NCI-H524 treated with DMSO at 0.1 percent for 48 hours (cell line): ENCODE data around the gene CFAP251.
"Not testable (repeated sequence)": the region's sequence is repeated elsewhere in the genome, so short reads cannot be mapped to it uniquely, and the experiment has no call there.

ENCODE experiments used
- DNase-seq: peaks from one replicate; lab custom pipeline; 2025; lab: John Stamatoyannopoulos, UW

Gene CFAP251

GRCh38 chr12:122029620-122030423 is 111.4 kb downstream of the CFAP251 start:
- no peak for DNase-seq

- DNase-seq, result no peak
Measured at GRCh38 chr12:122030424-122031035, 112.1 kb downstream of the CFAP251 start.

- DNase-seq, result no peak
Measured at GRCh38 chr12:122031342-122032216, 113.2 kb downstream of the CFAP251 start.

- DNase-seq, result no peak
Measured at GRCh38 chr12:122032580-122032979, 114.2 kb downstream of the CFAP251 start.

GRCh38 chr12:122035292-122035691 is 116.9 kb downstream of the CFAP251 start:
- no peak for DNase-seq

- no peak for DNase-seq
Measured at GRCh38 chr12:122036153-122036552, 117.8 kb downstream of the CFAP251 start.

GRCh38 chr12:122040579-122041386 is 122.4 kb downstream of the CFAP251 start:
- DNase-seq, result no peak

- not testable (repeated sequence) for DNase-seq
Measured at GRCh38 chr12:122041458-122041857, 123.1 kb downstream of the CFAP251 start.

- no peak for DNase-seq
Measured at GRCh38 chr12:122042910-122043309, 124.5 kb downstream of the CFAP251 start.

GRCh38 chr12:122043476-122043875 is 125.1 kb downstream of the CFAP251 start:
- no peak for DNase-seq

GRCh38 chr12:122045262-122045661 is 126.9 kb downstream of the CFAP251 start:
- no peak for DNase-seq

- DNase-seq, result no peak
Measured at GRCh38 chr12:122046145-122046544, 127.8 kb downstream of the CFAP251 start.

GRCh38 chr12:122048151-122048550 is 129.8 kb downstream of the CFAP251 start:
- no peak for DNase-seq

- DNase-seq, result no peak
Measured at GRCh38 chr12:122049827-122050226, 131.4 kb downstream of the CFAP251 start.

- DNase-seq, result no peak
Measured at GRCh38 chr12:122050706-122051105, 132.3 kb downstream of the CFAP251 start.

- DNase-seq, result no peak
Measured at GRCh38 chr12:122051231-122051876, 133.0 kb downstream of the CFAP251 start.

GRCh38 chr12:122052285-122052684 is 133.9 kb downstream of the CFAP251 start:
- DNase-seq, result no peak
